Ascending aorta (tissue), 2 donors: ENCODE results near the gene H6PD. TPM values are rescaled to one million over a fixed set of nuclear protein-coding genes. Genes with fewer than 3 reads are reported as not detected.

Experiments
- DNase-seq, 2 donors: peaks; one replicate each; pipeline ENCODE4 v3.0.0-alpha.2; 2019; ENCODE audit warnings: low spot score in 2 of 2
- H3K27ac ChIP-seq, 2 donors: fragments of 200-600 bp; sonication (generic); one replicate each; pipeline ENCODE4 v1.5.1; 2016 to 2017; ENCODE audit warnings: mild to moderate bottlenecking in 1 of 2
- H3K27me3 ChIP-seq: fragments of 200-600 bp; sonication (generic); one replicate; pipeline ENCODE4 v1.5.1; 2017
- H3K36me3 ChIP-seq, 2 donors: fragments of 200-600 bp; sonication (generic); one replicate each; pipeline ENCODE4 v1.5.1; 2016
- H3K4me1 ChIP-seq, 2 donors: fragments of 200-600 bp; sonication (generic); one replicate each; pipeline ENCODE4 v1.5.1; 2016 to 2017; ENCODE audit warnings: mild to moderate bottlenecking in 1 of 2
- H3K4me3 ChIP-seq, 2 donors: fragments of 200-600 bp; sonication (generic); one replicate each; pipeline ENCODE4 v1.5.1; 2016 to 2017; ENCODE audit warnings: mild to moderate bottlenecking in 1 of 2
- H3K9me3 ChIP-seq, 2 donors: fragments of 200-600 bp; sonication (generic); one replicate each; pipeline ENCODE4 v1.5.1; 2016
- CTCF ChIP-seq, 3 experiments: fragments of 200-600 bp in 2 of 3; fragments of 450-650 bp in 1 of 3; sonication (generic) in 2 of 3; IDR thresholded peaks; one replicate each; pipeline ENCODE4 v1.5.1; 2016 to 2019; ENCODE audit warnings: antibody characterized with exemption in 3 of 3, mild to moderate bottlenecking in 1 of 3, moderate library complexity in 1 of 3
- intact Hi-C: fragments of 100-400 bp; cut with DNase I; formaldehyde crosslinking; loops from one replicate; pipeline ENCODE4 v1.15.1; 2023
- total RNA-seq: library from RNA; depleted of rRNA; stranded (reverse); fragments of >200 nt; gene quantifications from one replicate; pipeline ENCODE4 v1.1.0, GENCODE V29; 2016

The H6PD gene
- total RNA-seq, 1 donor from 2014 or later: 56.8 TPM

GRCh38 chr1:9211291-9211811 lies 23.2 kb upstream of the H6PD start:
- Histone ChIP-seq H3K27ac (no peak overlapping the region), H3K4me1 (no peaks in the 10 kb centered on the region), H3K4me3 (no peak overlapping the region), H3K27me3 (no peaks in the 10 kb centered on the region), H3K36me3 (no peaks in the 10 kb centered on the region), H3K9me3 (no peaks in the 10 kb centered on the region)
- intact Hi-C loops: no loop called here
- no peak for DNase-seq
- no peak for TF ChIP-seq CTCF (IDR thresholded peaks at IDR 0.05)

GRCh38 chr1:9212735-9213134 lies 21.8 kb upstream of the H6PD start:
- Histone ChIP-seq H3K4me1 (no peaks in the 10 kb centered on the region), H3K9me3 (no peaks in the 10 kb centered on the region), H3K4me3 (no peak overlapping the region), H3K27me3 (no peaks in the 10 kb centered on the region), H3K27ac (no peak overlapping the region), H3K36me3 (no peaks in the 10 kb centered on the region)
- intact Hi-C loops: no loop called here
- no peak for TF ChIP-seq CTCF (IDR thresholded peaks at IDR 0.05)
- DNase-seq: no peak

- TF ChIP-seq CTCF (IDR thresholded peaks at IDR 0.05): no peak
- no peak for DNase-seq
- no peaks in the 10 kb centered on the region for H3K9me3 ChIP-seq
- no peaks in the 10 kb centered on the region for H3K27me3 ChIP-seq
- no peak overlapping the region for H3K27ac ChIP-seq
- H3K36me3 ChIP-seq: no peaks in the 10 kb centered on the region
- intact Hi-C loops: no loop called here
- H3K4me3 ChIP-seq: no peak overlapping the region
- H3K4me1 ChIP-seq: no peaks in the 10 kb centered on the region
These were observed 20.6 kb upstream of the H6PD start for GRCh38 chr1:9213956-9214355.

- Histone ChIP-seq H3K27ac (no peak overlapping the region), H3K9me3 (no peaks in the 10 kb centered on the region), H3K27me3 (no peaks in the 10 kb centered on the region), H3K4me3 (no peak overlapping the region), H3K36me3 (no peaks in the 10 kb centered on the region), H3K4me1 (no peaks in the 10 kb centered on the region)
- no peak for TF ChIP-seq CTCF (IDR thresholded peaks at IDR 0.05)
- intact Hi-C loops: no loop called here
- DNase-seq: no peak
These were observed 15.7 kb upstream of the H6PD start for GRCh38 chr1:9218917-9219316.

GRCh38 chr1:9222846-9223625 lies 11.5 kb upstream of the H6PD start:
- H3K27ac ChIP-seq: no peak overlapping the region
- no peak for DNase-seq
- H3K4me1 ChIP-seq: no peaks in the 10 kb centered on the region
- TF ChIP-seq CTCF (IDR thresholded peaks at IDR 0.05): no peak
- no peaks in the 10 kb centered on the region for H3K9me3 ChIP-seq
- H3K27me3 ChIP-seq: no peaks in the 10 kb centered on the region
- no peaks in the 10 kb centered on the region for H3K36me3 ChIP-seq
- H3K4me3 ChIP-seq: no peak overlapping the region
- intact Hi-C loops: no loop called here
